A549 (cell line): Measurements from ENCODE around the gene TCF25.
"Not testable (repeated sequence)": the region's sequence is repeated elsewhere in the genome, so short reads cannot be mapped to it uniquely, and the experiment has no call there.

Experiments
- CTCF ChIP-seq: fragments of >200 bp; sonication (Bioruptor Twin); formaldehyde crosslinking; IDR thresholded peaks from 3 replicates; pipeline ENCODE4 v1.5.1; 2016
- EP300 ChIP-seq, 2 experiments: fragments of >200 bp; sonication (Bioruptor Twin); formaldehyde crosslinking; IDR thresholded peaks; 2 replicates in 1 of 2; 3 replicates in 1 of 2; pipeline ENCODE4 v1.6.1; 2016 to 2017
- ESRRA ChIP-seq: fragments of 150-350 bp; IDR thresholded peaks from 2 replicates; pipeline ENCODE4 v1.6.1; 2014; ENCODE audit warnings: mild to moderate bottlenecking, low read length, borderline replicate concordance
- HMGXB4 ChIP-seq: fragments of 250-450 bp; sonication (Bioruptor Pico); IDR thresholded peaks from 2 replicates; pipeline ENCODE4 v1.5.0; 2021; ENCODE audit warnings: mild to moderate bottlenecking, moderate library complexity, borderline replicate concordance
- JUN ChIP-seq, 2 experiments: fragments of >200 bp; sonication (Bioruptor Twin); formaldehyde crosslinking; IDR thresholded peaks; 2 replicates in 1 of 2; 3 replicates in 1 of 2; pipeline ENCODE4 v1.6.1; 2016 to 2017
- KDM1A ChIP-seq: fragments of 200-600 bp; sonication (generic); IDR thresholded peaks from 2 replicates; pipeline ENCODE4 v1.6.1; 2016; ENCODE audit warnings: low read depth, mild to moderate bottlenecking
- MAZ ChIP-seq: fragments of 150-350 bp; IDR thresholded peaks from 2 replicates; pipeline ENCODE4 v1.6.1; 2014; ENCODE audit warnings: antibody characterized with exemption, low read depth, low read length, borderline replicate concordance
- NR3C1 ChIP-seq: fragments of >200 bp; sonication (Bioruptor Twin); formaldehyde crosslinking; IDR thresholded peaks from 3 replicates; pipeline ENCODE4 v1.6.1; 2017
- POLR2A ChIP-seq: IDR thresholded peaks from 2 replicates; pipeline ENCODE4 v1.6.1; 2012; ENCODE audit warnings: mild to moderate bottlenecking, low read length
- RAD21 ChIP-seq, 2 experiments: fragments of >200 bp in 1 of 2; sonication (Bioruptor Twin) in 1 of 2; formaldehyde crosslinking in 1 of 2; IDR thresholded peaks in 1 of 2; conservative IDR thresholded peaks in 1 of 2; 2 replicates in 1 of 2; 3 replicates in 1 of 2; pipeline ENCODE4 v1.6.1; 2012 to 2018; ENCODE audit warnings: inconsistent platforms in 1 of 2
- RFX5 ChIP-seq: fragments of 450-650 bp; IDR thresholded peaks from 2 replicates; pipeline ENCODE4 v1.7.1; 2014; ENCODE audit warnings: antibody characterized with exemption, mild to moderate bottlenecking, moderate library complexity

- TF ChIP-seq CTCF; POLR2A; NR3C1; RFX5; ESRRA; EP300 (IDR thresholded peaks at IDR 0.05); MAZ; RAD21 (conservative IDR thresholded peaks at IDR 0.05 in 1 of 2, IDR thresholded peaks at IDR 0.05 in 1 of 2); JUN (IDR thresholded peaks at IDR 0.05); HMGXB4; KDM1A: not testable (repeated sequence)
Measured at GRCh38 chr16:89934019-89934418, 60.6 kb downstream of the TCF25 start.
